Measurements from ENCODE around the gene CDC25B. TPM values are rescaled to one million over a fixed set of nuclear protein-coding genes. Genes with fewer than 3 reads are reported as not detected.
A peak's percentile ranks its signal among the peaks of the same experiment; 100 is the strongest.

The CDC25B gene
- total and polyA plus RNA-seq, 2 of the 13 experiments (the other 11 are each of a cell fraction or from before 2014, with no cell fraction given), result 14.5 to 19.4 TPM

- TF ChIP-seq ZNF788 (CRISPR knock-in tag; IDR thresholded peaks at IDR 0.05; ENCODE audit: borderline replicate concordance), result peak; percentile 92
- peak; percentile 89 for TF ChIP-seq MAF1 (CRISPR knock-in tag; IDR thresholded peaks at IDR 0.05; ENCODE audit: borderline replicate concordance)
- TF ChIP-seq ZNF556 (CRISPR knock-in tag; IDR thresholded peaks at IDR 0.05; ENCODE audit: borderline replicate concordance), result peak; percentile 98; the same call in 1 of the 2 replicates
- peak; percentile 51; the same call in 1 of the 2 replicates for TF ChIP-seq PITX1 (CRISPR knock-in tag; IDR thresholded peaks at IDR 0.05)
- TF ChIP-seq, protein P1, sequence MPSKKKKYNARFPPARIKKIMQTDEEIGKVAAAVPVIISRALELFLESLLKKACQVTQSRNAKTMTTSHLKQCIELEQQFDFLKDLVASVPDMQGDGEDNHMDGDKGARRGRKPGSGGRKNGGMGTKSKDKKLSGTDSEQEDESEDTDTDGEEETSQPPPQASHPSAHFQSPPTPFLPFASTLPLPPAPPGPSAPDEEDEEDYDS (CRISPR knock-in tag; IDR thresholded peaks at IDR 0.05), result peak; percentile 55
- peak; percentile 65 for TF ChIP-seq PPARG (CRISPR knock-in tag; conservative IDR thresholded peaks at IDR 0.05)
- 0 out of 2 replicates have a peak, but pooled peaks have one; percentile 63 for TF ChIP-seq ZNF672 (CRISPR knock-in tag; IDR thresholded peaks at IDR 0.05)
- peak; percentile 99 for TF ChIP-seq ZNF607 (CRISPR knock-in tag; IDR thresholded peaks at IDR 0.05; ENCODE audit: borderline replicate concordance)
- peak; percentile 88 for TF ChIP-seq MEF2D (CRISPR knock-in tag; IDR thresholded peaks at IDR 0.05)
- TF ChIP-seq TBL1XR1 (IDR thresholded peaks at IDR 0.05; ENCODE audit: borderline replicate concordance, low read length, partially characterized antibody), result peak; percentile 69
- TF ChIP-seq EEA1 (CRISPR knock-in tag; IDR thresholded peaks at IDR 0.05; ENCODE audit: borderline replicate concordance), result peak; percentile 100; the same call in 1 of the 2 replicates
- TF ChIP-seq, protein P2, sequence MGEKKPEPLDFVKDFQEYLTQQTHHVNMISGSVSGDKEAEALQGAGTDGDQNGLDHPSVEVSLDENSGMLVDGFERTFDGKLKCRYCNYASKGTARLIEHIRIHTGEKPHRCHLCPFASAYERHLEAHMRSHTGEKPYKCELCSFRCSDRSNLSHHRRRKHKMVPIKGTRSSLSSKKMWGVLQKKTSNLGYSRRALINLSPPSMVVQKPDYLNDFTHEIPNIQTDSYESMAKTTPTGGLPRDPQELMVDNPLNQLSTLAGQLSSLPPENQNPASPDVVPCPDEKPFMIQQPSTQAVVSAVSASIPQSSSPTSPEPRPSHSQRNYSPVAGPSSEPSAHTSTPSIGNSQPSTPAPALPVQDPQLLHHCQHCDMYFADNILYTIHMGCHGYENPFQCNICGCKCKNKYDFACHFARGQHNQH (CRISPR knock-in tag; IDR thresholded peaks at IDR 0.05), result peak; percentile 91
- TF ChIP-seq HNRNPK (IDR thresholded peaks at IDR 0.05; ENCODE audit: low read depth, low read length, poor library complexity, severe bottlenecking), result peak; percentile 88
- TF ChIP-seq SAFB2 (CRISPR knock-in tag; IDR thresholded peaks at IDR 0.05; ENCODE audit: borderline replicate concordance, low read depth), result peak; percentile 99
- TF ChIP-seq, protein P3, sequence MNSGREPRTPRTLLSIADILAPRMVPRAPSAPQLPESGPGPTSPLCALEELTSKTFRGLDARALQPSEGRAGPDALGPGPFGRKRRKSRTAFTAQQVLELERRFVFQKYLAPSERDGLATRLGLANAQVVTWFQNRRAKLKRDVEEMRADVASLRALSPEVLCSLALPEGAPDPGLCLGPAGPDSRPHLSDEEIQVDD (CRISPR knock-in tag; IDR thresholded peaks at IDR 0.05; ENCODE audit: borderline replicate concordance), result peak; percentile 93
- TF ChIP-seq RARA (CRISPR knock-in tag; IDR thresholded peaks at IDR 0.05), result peak; percentile 61
- peak; percentile 94 for TF ChIP-seq IRF2 (CRISPR knock-in tag; IDR thresholded peaks at IDR 0.05)
- 0 out of 2 replicates have a peak, but pooled peaks have one; percentile 85 for TF ChIP-seq ZNF577 (CRISPR knock-in tag; IDR thresholded peaks at IDR 0.05; ENCODE audit: borderline replicate concordance, low read depth)
- peak; percentile 77; the same call in 1 of the 2 replicates for TF ChIP-seq TEAD2 (CRISPR knock-in tag; IDR thresholded peaks at IDR 0.05)
- peak; percentile 54; the same call in 1 of the 2 replicates for TF ChIP-seq ZBTB34 (CRISPR knock-in tag; IDR thresholded peaks at IDR 0.05)
- no peak for TF ChIP-seq MBNL3 (CRISPR knock-in tag; conservative IDR thresholded peaks at IDR 0.05)
These were observed 24.2 kb downstream of the CDC25B start, which contains the start of gene AP5S1 (continued) for GRCh38 chr20:3820048-3820900.

All from HepG2 (cell line).